Lower lobe of right lung (tissue), 2 donors: ENCODE data around the gene CARF. TPM values are rescaled to one million over a fixed set of nuclear protein-coding genes. Genes with fewer than 3 reads are reported as not detected.
A peak's percentile ranks its signal among the peaks of the same experiment; 100 is the strongest.
"Not testable (repeated sequence)": the region's sequence is repeated elsewhere in the genome, so short reads cannot be mapped to it uniquely, and the experiment has no call there.

Experiments used
- ATAC-seq, 2 donors: fragments of 200-7000 bp; cut with Tn5 transposase; one replicate each; pipeline ENCODE4 v1.9.1; 2020 to 2022; ENCODE audit warnings: mild to moderate bottlenecking in 2 of 2, moderate library complexity in 2 of 2
- DNase-seq: peaks from one replicate; pipeline ENCODE4 v3.0.0-alpha.2; 2020
- H3K27ac ChIP-seq: fragments of 200-600 bp; one replicate; pipeline ENCODE4 v1.8.0; 2022
- H3K27me3 ChIP-seq: fragments of 200-600 bp; one replicate; pipeline ENCODE4 v1.8.0; 2022; ENCODE audit warnings: low read depth
- H3K36me3 ChIP-seq: fragments of 200-600 bp; one replicate; pipeline ENCODE4 v1.8.0; 2022; ENCODE audit warnings: mild to moderate bottlenecking
- H3K4me1 ChIP-seq: fragments of 200-600 bp; one replicate; pipeline ENCODE4 v1.8.0; 2022
- H3K4me3 ChIP-seq: fragments of 200-600 bp; one replicate; pipeline ENCODE4 v1.8.0; 2022; ENCODE audit warnings: mild to moderate bottlenecking
- H3K9me3 ChIP-seq: fragments of 200-600 bp; one replicate; pipeline ENCODE4 v1.8.0; 2022
- CTCF ChIP-seq: fragments of 200-600 bp; IDR thresholded peaks from one replicate; pipeline ENCODE4 v1.8.0; 2022; ENCODE audit warnings: antibody characterized with exemption, mild to moderate bottlenecking
- intact Hi-C: fragments of 100-400 bp; cut with DNase I; formaldehyde crosslinking; loops from one replicate; pipeline ENCODE4 v1.11.0; 2022
- total RNA-seq: library from RNA; stranded (reverse); fragmentation: NEBNext Ultra II Directional; extraction: Animal tissue kit (Norgen Biotek cat#: 25700); gene quantifications from one replicate; pipeline ENCODE4 v1.2.1, GENCODE V29; 2021
- donor health status: DM: no; HTN: yes; CAD: no; lungs with severe emphysema.

CARF gene
- total RNA-seq, 1 donor from 2014 or later = 11.4 TPM

DNA sequence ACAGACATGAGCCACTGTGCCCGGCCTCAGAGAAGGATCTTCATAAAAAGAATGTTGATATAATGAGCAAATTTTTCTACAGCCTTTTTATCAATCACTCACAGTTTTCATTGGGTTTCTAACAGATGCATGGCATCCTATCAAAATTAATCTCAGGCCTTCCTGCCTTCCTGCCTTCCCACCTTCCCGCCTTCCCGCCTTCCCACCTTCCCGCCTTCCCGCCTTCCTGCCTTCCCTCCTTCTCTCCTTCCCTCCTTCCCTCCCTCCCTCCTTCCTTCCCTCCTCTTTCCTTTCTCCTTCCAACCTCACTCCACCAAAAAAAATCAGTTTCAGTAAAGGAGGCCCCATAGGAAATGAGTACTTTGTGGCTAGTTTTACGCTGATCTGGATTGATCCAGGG lies 48.4 kb downstream of the CARF start:
- Histone ChIP-seq H3K4me1 (no peaks in the 10 kb centered on the region), H3K36me3 (peaks cover 28% of the 10 kb centered on the region), H3K4me3 (no peak overlapping the region), H3K27ac (no peak overlapping the region), H3K27me3 (no peaks in the 10 kb centered on the region), H3K9me3 (no peaks in the 10 kb centered on the region)
- no peak for DNase-seq
- no peak for TF ChIP-seq CTCF
- ATAC-seq = no peak
- intact Hi-C loops = no loop called here

GRCh38 chr2:202963712-202964111 lies 51.6 kb downstream of the CARF start:
- no peak overlapping the region for H3K4me3 ChIP-seq
- no peaks in the 10 kb centered on the region for H3K4me1 ChIP-seq
- TF ChIP-seq CTCF = no peak
- H3K9me3 ChIP-seq = no peaks in the 10 kb centered on the region
- no peaks in the 10 kb centered on the region for H3K27me3 ChIP-seq
- peaks cover 11% of the 10 kb centered on the region for H3K36me3 ChIP-seq
- H3K27ac ChIP-seq = no peak overlapping the region
- intact Hi-C loops = no loop called here
- DNase-seq = no peak
- no peak for ATAC-seq

DNA sequence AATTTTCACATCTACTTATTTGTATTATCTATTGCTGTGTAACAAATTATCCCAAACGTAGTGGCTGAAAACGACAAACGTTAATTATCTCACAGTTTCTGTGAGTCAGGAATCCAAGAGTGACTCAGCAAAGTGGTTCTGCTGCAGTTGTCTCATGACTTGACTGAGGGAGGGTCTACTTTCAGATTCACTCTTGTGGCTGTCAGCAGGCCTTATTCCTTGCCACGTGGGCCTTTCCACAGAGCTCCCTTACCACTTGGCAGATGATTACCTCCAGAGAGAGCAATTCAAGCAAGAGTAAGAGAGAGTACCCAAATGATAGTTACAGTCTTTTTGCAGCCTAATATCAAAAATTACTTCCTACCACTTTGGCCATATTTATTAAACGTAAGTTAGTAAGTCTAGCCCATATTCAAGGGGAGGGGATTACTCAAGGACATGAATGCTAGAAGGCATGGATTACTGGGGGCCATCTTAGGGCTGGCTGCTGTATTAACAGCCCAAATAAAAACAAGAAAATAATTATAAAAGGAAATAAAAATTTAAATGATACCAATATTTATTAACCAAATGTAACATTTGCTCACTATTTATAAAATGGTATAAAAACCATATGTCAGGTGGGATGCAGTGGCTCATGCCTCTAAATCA lies 53.9 kb downstream of the CARF start:
- no peak overlapping the region for H3K4me3 ChIP-seq
- intact Hi-C loops = no loop called here
- no peaks in the 10 kb centered on the region for H3K4me1 ChIP-seq
- DNase-seq (no peak), ATAC-seq (peak in 1 of 2 donors; percentile 29)
- no peaks in the 10 kb centered on the region for H3K27me3 ChIP-seq
- H3K27ac ChIP-seq = no peak overlapping the region
- no peak for TF ChIP-seq CTCF
- H3K9me3 ChIP-seq = no peaks in the 10 kb centered on the region
- peaks cover 9% of the 10 kb centered on the region for H3K36me3 ChIP-seq

DNA sequence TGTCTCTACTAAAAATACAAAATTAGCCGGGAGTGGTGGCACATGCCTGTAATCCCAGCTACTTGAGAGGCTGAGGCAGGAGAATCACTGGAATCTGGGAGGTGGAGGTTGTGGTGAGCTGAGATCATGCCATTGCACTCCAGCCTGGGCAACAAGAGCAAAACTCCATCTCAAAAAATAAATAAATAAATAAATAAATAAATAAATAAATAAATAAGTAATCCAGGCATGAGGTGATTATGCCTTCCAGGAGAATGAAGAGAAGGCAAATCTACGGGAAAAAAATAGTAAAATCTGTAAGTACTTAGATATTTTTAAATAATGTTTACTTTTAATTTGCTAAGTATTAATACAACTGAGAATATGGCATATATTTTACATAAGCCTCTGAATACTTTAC lies 57.3 kb downstream of the CARF start:
- H3K27ac ChIP-seq, DNase-seq, H3K36me3 ChIP-seq, H3K9me3 ChIP-seq, H3K4me3 ChIP-seq, H3K4me1 ChIP-seq, ATAC-seq, intact Hi-C loops, H3K27me3 ChIP-seq: not testable (repeated sequence)

GRCh38 chr2:202976809-202977208 lies 64.7 kb downstream of the CARF start:
- TF ChIP-seq CTCF = no peak
- H3K36me3 ChIP-seq = peaks cover 22% of the 10 kb centered on the region
- intact Hi-C loops = no loop called here
- no peaks in the 10 kb centered on the region for H3K4me1 ChIP-seq
- ATAC-seq (peak in 1 of 2 donors; percentile 70), DNase-seq (no peak)
- H3K27ac ChIP-seq = no peak overlapping the region
- H3K27me3 ChIP-seq = no peaks in the 10 kb centered on the region
- no peak overlapping the region for H3K4me3 ChIP-seq
- no peaks in the 10 kb centered on the region for H3K9me3 ChIP-seq

- H3K27ac ChIP-seq = no peak overlapping the region
- DNase-seq = no peak
- no peaks in the 10 kb centered on the region for H3K27me3 ChIP-seq
- intact Hi-C loops = no loop called here
- ATAC-seq = no peak
- TF ChIP-seq CTCF = no peak
- no peak overlapping the region for H3K4me3 ChIP-seq
- H3K4me1 ChIP-seq = no peaks in the 10 kb centered on the region
- H3K36me3 ChIP-seq = peaks cover 24% of the 10 kb centered on the region
- H3K9me3 ChIP-seq = no peaks in the 10 kb centered on the region
Observed at GRCh38 chr2:202982779-202983491, 70.9 kb downstream of the CARF start.
